Suprapubic skin (tissue), 4 donors: ENCODE results near the gene FUT1. TPM values are rescaled to one million over a fixed set of nuclear protein-coding genes. Genes with fewer than 3 reads are reported as not detected.

Source experiments
- DNase-seq, 2 donors: peaks; one replicate each; pipeline ENCODE4 v3.0.0-alpha.2; 2019; ENCODE audit warnings: low spot score in 2 of 2
- H3K27ac ChIP-seq: fragments of 200-600 bp; sonication (generic); one replicate; pipeline ENCODE4 v1.5.1; 2019
- H3K27me3 ChIP-seq: fragments of 200-600 bp; sonication (generic); one replicate; pipeline ENCODE4 v1.5.1; 2019
- H3K36me3 ChIP-seq: fragments of 200-600 bp; sonication (generic); one replicate; pipeline ENCODE4 v1.5.1; 2019
- H3K4me1 ChIP-seq: fragments of 200-600 bp; sonication (generic); one replicate; pipeline ENCODE4 v1.5.1; 2019
- H3K4me3 ChIP-seq: fragments of 200-600 bp; sonication (generic); one replicate; pipeline ENCODE4 v1.5.1; 2019; ENCODE audit warnings: mild to moderate bottlenecking
- H3K9me3 ChIP-seq: fragments of 200-600 bp; sonication (generic); one replicate; pipeline ENCODE4 v1.5.1; 2019
- CTCF ChIP-seq, 2 donors: fragments of 200-600 bp in 1 of 2; fragments of 450-650 bp in 1 of 2; sonication (generic) in 1 of 2; IDR thresholded peaks; one replicate each; pipeline ENCODE4 v1.5.1; 2016 to 2019; ENCODE audit warnings: antibody characterized with exemption in 2 of 2, mild to moderate bottlenecking in 1 of 2, moderate library complexity in 1 of 2
- EP300 ChIP-seq: sonication (generic); formaldehyde crosslinking; IDR thresholded peaks from one replicate; pipeline ENCODE4 v1.6.1; 2017; ENCODE audit warnings: antibody characterized with exemption
- POLR2A ChIP-seq, 2 donors: fragments of 450-650 bp; IDR thresholded peaks; one replicate each; pipeline ENCODE4 v1.6.1; 2017; ENCODE audit warnings: antibody characterized with exemption in 2 of 2, mild to moderate bottlenecking in 2 of 2, moderate library complexity in 2 of 2
- POLR2AphosphoS5 ChIP-seq, 3 donors: sonication (generic); formaldehyde crosslinking; IDR thresholded peaks; one replicate each; pipeline ENCODE4 v1.6.1; 2017; ENCODE audit warnings: antibody characterized with exemption in 3 of 3
- whole genome bisulfite sequencing: methylation state at CpG from one replicate; pipeline ENCODE4 v1.1.5; 2018; 5-methylcytosine and 5-hydroxymethylcytosine counted together
- total RNA-seq, 4 donors: library from RNA; depleted of rRNA; stranded (reverse); fragments of >200 nt; gene quantifications; one replicate each; pipeline ENCODE4 v1.1.0, GENCODE V29; 2016

FUT1 gene
- total RNA-seq, 4 donors from 2014 or later: 1.2 to 3.9 (median 2.6) TPM

GRCh38 chr19:48734625-48735024 lies 17.8 kb downstream of the FUT1 start:
- TF ChIP-seq POLR2AphosphoS5 (IDR thresholded peaks at IDR 0.05) (no peak), POLR2A (IDR thresholded peaks at IDR 0.05) (no peak), EP300 (no peak), CTCF (IDR thresholded peaks at IDR 0.05) (no peak)

GRCh38 chr19:48731452-48731851 lies 21.0 kb downstream of the FUT1 start:
- no peaks in the 10 kb centered on the region for H3K36me3 ChIP-seq
- no peak overlapping the region for H3K4me3 ChIP-seq
- no peak overlapping the region for H3K27ac ChIP-seq
- no peak for DNase-seq
- H3K4me1 ChIP-seq: peaks cover 7% of the 10 kb centered on the region
- no peaks in the 10 kb centered on the region for H3K9me3 ChIP-seq
- no peaks in the 10 kb centered on the region for H3K27me3 ChIP-seq
- TF ChIP-seq EP300 (no peak), CTCF (IDR thresholded peaks at IDR 0.05) (no peak), POLR2A (IDR thresholded peaks at IDR 0.05) (no peak), POLR2AphosphoS5 (IDR thresholded peaks at IDR 0.05) (no peak)
- 93% methylated on average over 4 of the region's 4 CpGs for WGBS

More at GRCh38 chr19:48734625-48735024, 17.8 kb downstream of the FUT1 start:
- H3K36me3 ChIP-seq: no peaks in the 10 kb centered on the region
- peaks cover 19% of the 10 kb centered on the region for H3K4me1 ChIP-seq
- no peak overlapping the region for H3K27ac ChIP-seq
- H3K9me3 ChIP-seq: no peaks in the 10 kb centered on the region
- 92% methylated on average over 9 of the region's 9 CpGs for WGBS
- H3K4me3 ChIP-seq: no peak overlapping the region
- no peaks in the 10 kb centered on the region for H3K27me3 ChIP-seq
- no peak for DNase-seq

- no peak for TF ChIP-seq POLR2A (IDR thresholded peaks at IDR 0.05)
- no peak for TF ChIP-seq EP300
- TF ChIP-seq POLR2AphosphoS5 (IDR thresholded peaks at IDR 0.05): no peak
- TF ChIP-seq CTCF (IDR thresholded peaks at IDR 0.05): no peak
- H3K36me3 ChIP-seq: no peaks in the 10 kb centered on the region
- 50% methylated on average over 33 of the region's 77 CpGs for WGBS
- H3K4me3 ChIP-seq: peak overlapping the region; percentile 37
- H3K27me3 ChIP-seq: no peaks in the 10 kb centered on the region
- H3K27ac ChIP-seq: peak overlapping the region; percentile 35
- H3K9me3 ChIP-seq: no peaks in the 10 kb centered on the region
- H3K4me1 ChIP-seq: peaks cover 12% of the 10 kb centered on the region
- DNase-seq: no peak
These were observed 23.4 kb downstream of the FUT1 start for GRCh38 chr19:48728911-48729664.

GRCh38 chr19:48726556-48726955 lies 25.9 kb downstream of the FUT1 start:
- H3K36me3 ChIP-seq: no peaks in the 10 kb centered on the region
- WGBS: 65% methylated on average over 2 of the region's 2 CpGs
- no peaks in the 10 kb centered on the region for H3K9me3 ChIP-seq
- H3K4me3 ChIP-seq: no peak overlapping the region
- TF ChIP-seq CTCF (IDR thresholded peaks at IDR 0.05) (no peak), POLR2AphosphoS5 (IDR thresholded peaks at IDR 0.05) (no peak), POLR2A (IDR thresholded peaks at IDR 0.05) (no peak), EP300 (no peak)
- H3K27me3 ChIP-seq: no peaks in the 10 kb centered on the region
- DNase-seq: no peak
- peaks cover 12% of the 10 kb centered on the region for H3K4me1 ChIP-seq
- peak overlapping the region; percentile 15 for H3K27ac ChIP-seq

- Histone ChIP-seq H3K27me3 (no peaks in the 10 kb centered on the region), H3K4me1 (peaks cover 20% of the 10 kb centered on the region), H3K4me3 (no peak overlapping the region), H3K27ac (peak overlapping the region; percentile 75), H3K9me3 (no peaks in the 10 kb centered on the region), H3K36me3 (no peaks in the 10 kb centered on the region)
- peak in 1 of 3 donors; percentile 69 for TF ChIP-seq POLR2AphosphoS5 (IDR thresholded peaks at IDR 0.05)
- TF ChIP-seq EP300: no peak
- TF ChIP-seq POLR2A (IDR thresholded peaks at IDR 0.05): no peak
- no peak for TF ChIP-seq CTCF (IDR thresholded peaks at IDR 0.05)
- no peak for DNase-seq
- WGBS: 53% methylated on average over 11 of the region's 11 CpGs
These were observed 27.4 kb downstream of the FUT1 start for GRCh38 chr19:48724796-48725753.
